ENCODE measurements around the gene CEP128.

CEP128 gene

DNA sequence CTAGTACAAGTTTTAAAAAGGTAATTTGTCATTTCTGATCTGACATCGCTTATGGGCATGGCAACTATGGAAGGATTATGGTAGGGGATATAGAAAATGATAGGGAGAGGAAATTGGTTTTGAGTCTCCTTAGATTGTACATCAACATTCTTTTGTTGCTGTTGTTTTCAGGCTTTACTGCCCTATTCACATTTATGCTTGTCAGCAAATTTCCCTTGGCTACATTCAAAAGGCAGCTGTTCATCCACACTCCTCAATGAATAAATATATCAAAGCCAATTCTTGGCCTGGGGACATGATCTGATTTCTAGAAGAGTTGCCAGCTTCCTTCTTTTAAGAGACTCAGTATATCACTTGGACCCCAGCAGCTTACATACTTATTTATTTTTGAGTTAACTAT lies 283.4 kb downstream of the CEP128 start:
- DNase-seq (no peak), ATAC-seq (replicated peaks) (no peak)
- no peak overlapping the region for H3K4me3 Mint-ChIP-seq
- H3K27ac Mint-ChIP-seq, result no peak overlapping the region
- no peaks in the 10 kb centered on the region for H3K27me3 Mint-ChIP-seq
- peaks cover 0 to 1% of the 10 kb centered on the region in 2 donors for H3K4me1 Mint-ChIP-seq (ENCODE audit: low read depth in 2 of 2)
- H3K9me3 Mint-ChIP-seq, result no peaks in the 10 kb centered on the region
- no peaks in the 10 kb centered on the region for H3K36me3 Mint-ChIP-seq (ENCODE audit: insufficient read depth)

DNA sequence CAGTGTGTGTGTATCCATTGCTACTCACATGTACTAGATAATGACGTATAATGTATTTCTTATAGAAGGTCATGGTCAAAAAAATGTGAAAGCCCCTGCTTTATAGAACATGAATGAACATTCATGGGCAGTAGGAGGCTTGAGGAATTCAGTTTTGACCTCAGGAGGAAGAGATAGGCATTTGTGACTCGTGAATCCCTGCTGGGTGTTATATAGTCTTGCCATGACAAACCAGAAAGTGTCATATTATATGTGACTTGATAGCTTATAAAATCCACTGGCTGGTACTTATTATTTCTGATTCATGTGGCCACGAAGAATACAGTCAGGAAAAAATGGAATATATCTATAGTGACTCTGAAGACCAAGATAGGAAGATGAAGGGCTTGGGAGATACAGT lies 287.6 kb downstream of the CEP128 start:
- no peak overlapping the region for H3K4me3 Mint-ChIP-seq
- DNase-seq, result no peak
- H3K36me3 Mint-ChIP-seq (ENCODE audit: insufficient read depth), result no peaks in the 10 kb centered on the region
- no peaks in the 10 kb centered on the region for H3K27me3 Mint-ChIP-seq
- no peak overlapping the region for H3K27ac Mint-ChIP-seq
- H3K9me3 Mint-ChIP-seq, result peaks cover 0 to 3% of the 10 kb centered on the region in 2 donors
- ATAC-seq (replicated peaks), result no peak
- H3K4me1 Mint-ChIP-seq (ENCODE audit: low read depth in 2 of 2), result peaks cover 0 to 1% of the 10 kb centered on the region in 2 donors

DNA sequence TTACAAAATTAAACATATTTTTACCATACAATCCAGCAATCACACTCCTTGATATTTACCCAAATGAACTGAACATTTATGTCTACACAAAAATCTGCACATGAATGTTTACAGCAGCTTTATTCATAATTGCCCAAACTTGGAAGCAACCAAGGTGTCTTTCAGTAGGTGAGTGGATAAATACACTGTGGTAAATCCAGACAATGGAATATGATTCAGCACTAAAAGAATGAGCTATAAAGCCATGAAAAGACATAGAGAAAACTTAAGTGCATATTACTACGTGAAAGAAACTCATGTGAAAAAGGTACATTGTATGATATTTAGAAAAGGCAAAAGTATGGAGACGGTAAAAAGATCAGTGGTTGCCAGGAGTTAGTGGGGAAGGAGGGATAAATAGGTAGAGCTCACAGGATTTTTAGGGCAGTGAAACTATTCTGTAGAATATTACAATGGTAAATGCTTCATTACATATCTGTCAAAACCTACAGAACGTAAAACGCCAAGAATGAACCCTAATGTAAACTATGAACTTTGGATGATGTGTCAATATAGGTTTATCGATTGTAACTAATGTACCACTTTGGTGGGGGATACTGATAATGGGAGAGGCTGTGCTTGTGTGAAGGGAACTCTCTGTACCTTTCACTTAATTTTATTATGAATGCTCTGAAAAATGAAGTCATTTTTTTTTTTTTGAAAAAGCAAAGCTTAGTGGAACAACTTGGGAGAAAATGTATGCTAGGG lies 295.7 kb downstream of the CEP128 start:
- Mint-ChIP-seq H3K27me3 (no peaks in the 10 kb centered on the region), H3K9me3 (no peaks in the 10 kb centered on the region), H3K4me1 (ENCODE audit: low read depth in 2 of 2) (no peaks in the 10 kb centered on the region), H3K27ac (no peak overlapping the region), H3K36me3 (ENCODE audit: insufficient read depth) (no peaks in the 10 kb centered on the region), H3K4me3 (no peak overlapping the region)
- ATAC-seq (replicated peaks), result no peak
- DNase-seq, result no peak

DNA sequence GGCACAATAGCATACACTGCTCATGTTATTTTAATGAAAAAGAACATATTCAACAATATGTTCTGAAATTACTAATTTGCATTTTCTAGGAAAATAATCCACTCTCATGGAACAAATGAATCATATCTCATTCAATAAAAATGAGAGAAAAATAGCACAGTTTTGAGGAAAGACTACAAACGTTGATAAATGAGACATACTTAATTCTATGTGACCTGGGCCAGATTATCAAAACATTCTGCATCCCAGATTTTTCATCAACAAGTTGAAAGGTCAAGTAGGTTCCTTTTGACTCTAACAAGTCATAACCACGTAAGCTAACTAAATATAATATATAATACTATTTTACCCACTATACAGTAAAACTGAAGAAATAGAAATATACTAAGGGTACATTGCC lies 296.7 kb downstream of the CEP128 start:
- no peaks in the 10 kb centered on the region for H3K36me3 Mint-ChIP-seq (ENCODE audit: insufficient read depth)
- no peak for DNase-seq
- H3K9me3 Mint-ChIP-seq, result no peaks in the 10 kb centered on the region
- no peaks in the 10 kb centered on the region for H3K4me1 Mint-ChIP-seq (ENCODE audit: low read depth in 2 of 2)
- H3K27me3 Mint-ChIP-seq, result no peaks in the 10 kb centered on the region
- ATAC-seq (replicated peaks), result no peak
- no peak overlapping the region for H3K4me3 Mint-ChIP-seq
- H3K27ac Mint-ChIP-seq, result no peak overlapping the region

DNA sequence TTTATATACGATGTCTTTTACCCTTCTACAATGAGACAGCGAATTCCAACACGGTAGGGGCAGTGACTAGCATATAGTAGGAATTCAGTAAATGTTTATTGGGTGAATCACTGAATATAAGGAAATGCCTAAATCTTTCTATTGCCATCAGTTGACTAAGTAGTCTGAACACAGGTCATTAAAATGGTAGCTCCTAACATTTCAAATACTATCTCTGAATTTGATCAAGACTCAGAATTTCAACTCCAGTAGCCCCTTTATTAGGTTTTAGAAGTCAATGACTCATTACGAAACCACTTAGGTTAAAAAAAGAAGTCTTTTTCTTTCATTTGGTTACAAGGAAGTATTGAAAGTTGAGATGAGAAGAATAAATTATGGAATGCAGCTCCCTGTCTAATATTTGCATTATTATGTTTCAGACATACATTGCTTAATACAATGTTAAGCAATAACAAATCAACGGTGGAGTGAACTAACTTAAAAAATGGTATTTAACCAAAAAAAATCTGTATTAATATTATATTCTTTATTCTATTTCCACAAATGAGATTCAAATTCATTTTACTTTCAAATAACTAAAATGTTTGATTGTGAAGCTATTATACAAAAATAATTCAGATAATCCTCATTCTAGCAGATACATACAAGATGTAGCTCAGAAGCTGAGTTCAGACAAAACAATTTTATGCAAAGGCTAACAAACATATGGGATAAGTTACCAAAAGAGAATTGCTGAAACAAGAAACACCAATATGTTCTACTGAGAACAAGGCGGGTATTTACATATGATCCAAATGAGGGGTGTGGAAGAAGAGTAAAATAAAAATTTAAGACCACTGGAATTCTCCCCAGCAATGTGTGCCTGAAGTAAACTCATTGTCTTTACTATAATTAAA lies 302.7 kb downstream of the CEP128 start:
- no peak overlapping the region for H3K27ac Mint-ChIP-seq
- no peak for ATAC-seq (replicated peaks)
- DNase-seq, result no peak
- no peaks in the 10 kb centered on the region for H3K4me1 Mint-ChIP-seq (ENCODE audit: low read depth in 2 of 2)
- H3K27me3 Mint-ChIP-seq, result no peaks in the 10 kb centered on the region
- H3K36me3 Mint-ChIP-seq (ENCODE audit: insufficient read depth), result no peaks in the 10 kb centered on the region
- no peak overlapping the region for H3K4me3 Mint-ChIP-seq
- no peaks in the 10 kb centered on the region for H3K9me3 Mint-ChIP-seq

DNA sequence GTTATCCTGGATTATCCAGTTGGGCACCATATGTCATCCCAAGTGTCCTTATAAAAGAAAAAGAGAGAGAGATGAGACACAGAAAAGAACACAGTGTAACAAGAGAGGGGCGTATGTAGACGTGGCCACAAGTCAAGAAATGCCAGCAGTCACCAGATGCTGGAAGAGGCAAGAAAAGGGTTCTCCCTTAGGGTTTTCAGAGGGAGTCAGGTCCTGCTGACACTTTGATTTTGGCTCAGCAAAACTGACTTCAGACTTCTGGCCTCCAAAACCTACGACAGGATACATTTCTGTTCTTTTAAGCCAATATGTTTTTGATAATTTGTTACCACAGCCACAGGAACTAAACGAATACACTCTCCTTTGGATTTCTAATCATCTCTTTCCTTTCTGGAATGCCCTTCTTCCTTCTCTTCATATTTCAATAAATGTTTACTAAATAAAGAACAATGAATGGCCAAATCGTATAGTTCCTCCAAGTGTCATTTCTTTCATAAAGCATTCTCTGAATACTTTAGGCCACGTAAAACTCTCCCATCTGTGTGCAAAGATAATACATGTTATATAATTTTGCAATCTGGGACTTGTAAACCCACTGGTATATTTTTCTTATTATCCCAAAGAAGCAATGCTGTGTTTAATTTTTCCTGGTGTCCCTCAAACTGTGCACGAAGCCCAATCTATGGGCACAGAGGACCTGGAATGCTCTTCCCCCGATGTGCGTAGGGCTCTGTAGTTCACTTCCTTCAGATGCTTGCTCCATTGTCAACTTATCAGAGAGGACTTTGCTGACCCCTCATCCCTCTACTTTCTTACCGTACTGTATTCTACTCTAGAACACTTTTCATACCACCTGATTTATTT lies 303.6 kb downstream of the CEP128 start:
- no peaks in the 10 kb centered on the region for H3K4me1 Mint-ChIP-seq (ENCODE audit: low read depth in 2 of 2)
- H3K27me3 Mint-ChIP-seq, result no peaks in the 10 kb centered on the region
- H3K4me3 Mint-ChIP-seq, result no peak overlapping the region
- ATAC-seq (replicated peaks) (no peak), DNase-seq (no peak)
- H3K27ac Mint-ChIP-seq, result no peak overlapping the region
- no peaks in the 10 kb centered on the region for H3K9me3 Mint-ChIP-seq
- H3K36me3 Mint-ChIP-seq (ENCODE audit: insufficient read depth), result no peaks in the 10 kb centered on the region

DNA sequence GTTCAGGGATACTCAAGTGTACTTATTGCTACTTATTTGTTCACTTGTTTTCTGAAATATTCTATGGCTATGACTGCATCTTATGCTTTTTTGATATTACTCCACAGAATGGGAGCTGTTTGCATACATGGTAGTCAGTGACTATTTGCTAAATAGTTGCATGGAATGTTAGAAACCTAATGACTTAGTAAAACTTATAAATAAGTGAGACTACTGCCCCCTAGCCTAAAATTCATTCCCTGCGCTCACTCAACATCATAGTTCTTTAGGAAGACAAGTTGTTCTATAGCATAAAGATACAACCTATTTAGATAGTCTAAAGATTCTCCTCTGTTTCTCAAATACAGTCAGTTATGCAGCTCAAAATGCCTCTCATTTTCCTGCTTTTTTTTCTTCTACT lies 305.5 kb downstream of the CEP128 start:
- no peak overlapping the region for H3K27ac Mint-ChIP-seq
- no peaks in the 10 kb centered on the region for H3K9me3 Mint-ChIP-seq
- no peaks in the 10 kb centered on the region for H3K4me1 Mint-ChIP-seq (ENCODE audit: low read depth in 2 of 2)
- no peaks in the 10 kb centered on the region for H3K36me3 Mint-ChIP-seq (ENCODE audit: insufficient read depth)
- no peaks in the 10 kb centered on the region for H3K27me3 Mint-ChIP-seq
- ATAC-seq (replicated peaks) (no peak), DNase-seq (no peak)
- no peak overlapping the region for H3K4me3 Mint-ChIP-seq

DNA sequence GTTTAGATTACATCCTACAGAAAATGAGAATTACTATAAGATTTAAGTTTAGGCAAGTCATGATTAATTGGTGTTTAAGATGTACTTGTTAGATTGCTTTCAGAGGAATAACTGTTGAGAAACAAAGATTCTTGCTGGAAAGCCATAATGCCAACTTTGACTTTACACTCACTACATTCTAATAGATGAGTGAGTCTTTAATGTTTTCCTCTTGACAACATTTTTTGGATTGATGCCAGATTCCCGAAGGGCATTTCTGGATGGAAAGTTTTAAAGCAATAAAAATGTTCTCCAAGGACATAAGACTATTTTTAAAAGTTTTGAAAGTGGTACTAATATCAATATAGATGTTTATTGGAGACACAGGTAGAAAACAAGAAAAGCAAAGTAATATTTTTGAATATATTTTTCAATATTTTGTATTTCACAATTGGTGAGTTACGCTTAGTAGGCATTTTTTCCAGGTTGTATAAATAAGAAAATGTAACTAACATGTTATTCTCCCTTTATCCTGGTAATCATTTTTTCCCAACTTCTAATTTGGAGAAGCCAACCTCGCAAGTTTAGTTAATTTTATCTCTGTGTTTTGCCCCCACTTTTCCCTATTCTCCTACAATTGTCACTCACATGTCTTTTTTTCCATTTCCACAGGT lies 307.3 kb downstream of the CEP128 start:
- Mint-ChIP-seq H3K27me3 (no peaks in the 10 kb centered on the region), H3K4me3 (no peak overlapping the region), H3K36me3 (ENCODE audit: insufficient read depth) (no peaks in the 10 kb centered on the region), H3K9me3 (no peaks in the 10 kb centered on the region), H3K27ac (no peak overlapping the region), H3K4me1 (ENCODE audit: low read depth in 2 of 2) (no peaks in the 10 kb centered on the region)
- DNase-seq, result no peak
- no peak for ATAC-seq (replicated peaks)

DNA sequence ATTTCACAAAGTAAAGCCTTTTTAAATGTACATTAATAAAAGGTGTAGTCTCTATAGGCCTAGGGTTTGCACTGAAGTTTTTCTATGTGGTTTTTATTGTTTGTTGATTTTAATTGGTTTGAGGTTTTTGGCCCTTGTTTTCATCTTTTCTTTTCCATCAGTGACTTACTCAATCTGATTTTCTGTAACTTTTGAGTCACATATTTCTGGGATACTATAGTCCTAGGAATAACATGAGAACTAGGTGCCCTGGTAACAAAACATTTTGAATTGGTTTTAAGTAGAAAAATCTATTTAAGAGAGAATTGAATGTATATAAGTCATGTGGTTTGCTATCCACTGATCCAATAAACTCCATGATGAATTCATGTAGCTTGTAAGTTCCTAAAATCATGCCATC lies 311.9 kb downstream of the CEP128 start:
- H3K9me3 Mint-ChIP-seq, result peaks cover 0 to 3% of the 10 kb centered on the region in 2 donors
- DNase-seq, result no peak
- no peaks in the 10 kb centered on the region for H3K27me3 Mint-ChIP-seq
- H3K4me1 Mint-ChIP-seq (ENCODE audit: low read depth in 2 of 2), result no peaks in the 10 kb centered on the region
- ATAC-seq (replicated peaks), result no peak
- H3K36me3 Mint-ChIP-seq (ENCODE audit: insufficient read depth), result no peaks in the 10 kb centered on the region
- no peak overlapping the region for H3K4me3 Mint-ChIP-seq
- no peak overlapping the region for H3K27ac Mint-ChIP-seq

DNA sequence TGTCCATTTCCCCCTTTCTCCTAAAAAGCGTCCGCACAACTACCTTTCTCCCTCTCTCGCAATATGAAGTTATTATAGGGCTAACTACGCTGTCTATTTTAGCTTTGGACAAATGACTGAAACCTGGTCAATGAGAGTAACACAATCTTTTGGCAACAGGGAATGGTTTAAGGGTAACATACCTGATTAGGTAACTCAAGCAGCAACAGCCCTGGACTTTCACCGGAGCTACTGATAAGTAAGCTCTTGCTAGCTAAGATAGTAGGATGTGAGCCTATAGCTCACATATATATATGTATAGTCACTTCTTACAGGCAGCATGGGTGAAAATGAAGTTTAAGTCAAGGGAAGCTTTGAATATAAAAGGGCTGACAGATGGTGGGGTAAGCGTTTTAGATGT lies 313.0 kb downstream of the CEP128 start:
- Mint-ChIP-seq H3K27ac (no peak overlapping the region), H3K36me3 (ENCODE audit: insufficient read depth) (no peaks in the 10 kb centered on the region), H3K4me3 (no peak overlapping the region), H3K4me1 (ENCODE audit: low read depth in 2 of 2) (no peaks in the 10 kb centered on the region), H3K9me3 (peaks cover 6 to 8% of the 10 kb centered on the region in 2 donors), H3K27me3 (no peaks in the 10 kb centered on the region)
- ATAC-seq (replicated peaks) (no peak), DNase-seq (no peak)

DNA sequence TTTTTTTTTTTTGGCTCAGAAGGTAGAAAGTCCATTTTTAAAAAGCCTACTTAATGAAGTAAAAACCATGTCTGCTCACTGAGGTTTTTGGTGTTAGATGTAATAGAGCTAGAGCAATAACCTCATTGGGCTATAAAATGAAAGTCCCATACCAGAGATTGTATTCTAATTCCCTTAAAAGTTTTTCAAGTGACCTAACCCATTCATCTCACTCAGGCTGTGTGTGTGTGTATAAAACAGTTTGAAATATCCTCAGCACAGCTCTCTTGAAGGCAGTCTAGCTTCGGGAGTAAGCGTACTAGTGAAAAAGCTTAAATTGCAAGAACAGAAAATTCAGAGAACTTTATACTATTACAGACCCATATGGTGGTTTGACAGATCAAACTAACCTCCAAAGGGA lies 313.8 kb downstream of the CEP128 start:
- H3K4me1 Mint-ChIP-seq (ENCODE audit: low read depth in 2 of 2), result no peaks in the 10 kb centered on the region
- no peak overlapping the region for H3K27ac Mint-ChIP-seq
- ATAC-seq (replicated peaks) (no peak), DNase-seq (no peak)
- H3K9me3 Mint-ChIP-seq, result peaks cover 6 to 8% of the 10 kb centered on the region in 2 donors
- no peak overlapping the region for H3K4me3 Mint-ChIP-seq
- H3K27me3 Mint-ChIP-seq, result no peaks in the 10 kb centered on the region
- H3K36me3 Mint-ChIP-seq (ENCODE audit: insufficient read depth), result no peaks in the 10 kb centered on the region

DNA sequence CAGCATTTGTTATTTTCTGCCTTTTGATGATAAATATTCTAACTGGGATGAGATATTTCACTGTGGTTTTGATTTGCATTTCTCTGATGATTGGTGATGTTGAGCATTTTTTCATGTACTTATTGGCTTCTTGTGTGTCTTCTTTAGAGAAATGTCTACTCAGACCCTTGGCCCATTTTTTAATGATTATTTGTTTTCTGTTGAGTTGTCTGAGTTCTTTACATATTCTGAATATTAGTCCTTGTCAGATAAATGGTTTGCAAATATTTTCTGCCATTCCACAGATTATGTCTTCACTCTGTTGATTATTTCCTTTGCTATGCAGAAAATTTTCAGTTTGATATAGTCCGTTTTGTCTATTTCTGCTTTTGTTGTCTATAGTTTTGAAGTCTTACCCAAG lies 317.0 kb downstream of the CEP128 start:
- H3K36me3 Mint-ChIP-seq (ENCODE audit: insufficient read depth), result no peaks in the 10 kb centered on the region

DNA sequence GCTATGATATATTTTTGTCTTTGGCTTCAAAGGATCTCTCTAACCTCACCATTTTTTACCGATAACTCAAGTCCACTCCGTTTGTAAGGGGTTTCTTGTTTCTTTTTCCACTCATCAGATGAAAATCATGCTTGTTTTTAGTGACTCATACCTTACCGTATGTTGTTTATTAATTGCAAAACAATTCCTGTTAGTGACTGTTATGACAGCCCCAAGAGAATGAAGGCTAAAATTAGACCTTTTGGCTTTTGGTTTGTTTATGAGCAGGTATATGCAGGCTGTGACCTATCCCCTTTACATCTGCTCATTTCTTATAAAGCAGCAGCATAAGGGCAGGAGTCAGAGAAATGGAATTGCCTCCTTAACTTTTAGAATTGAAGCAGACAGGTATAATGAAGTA lies 319.8 kb downstream of the CEP128 start:
- Mint-ChIP-seq H3K27ac (no peak overlapping the region), H3K36me3 (ENCODE audit: insufficient read depth) (no peaks in the 10 kb centered on the region), H3K27me3 (no peaks in the 10 kb centered on the region), H3K4me3 (no peak overlapping the region), H3K4me1 (ENCODE audit: low read depth in 2 of 2) (no peaks in the 10 kb centered on the region), H3K9me3 (peaks cover 6 to 8% of the 10 kb centered on the region in 2 donors)
- no peak for DNase-seq
- no peak for ATAC-seq (replicated peaks)

More for the DNA sequence above, 317.0 kb downstream of the CEP128 start:
- DNase-seq, result no peak
- no peak for ATAC-seq (replicated peaks)
- Mint-ChIP-seq H3K27me3 (no peaks in the 10 kb centered on the region), H3K4me1 (ENCODE audit: low read depth in 2 of 2) (no peaks in the 10 kb centered on the region), H3K27ac (no peak overlapping the region), H3K9me3 (peaks cover 6 to 8% of the 10 kb centered on the region in 2 donors), H3K4me3 (no peak overlapping the region)
